ENCODE measurements around the gene EGLN1.

DNA sequence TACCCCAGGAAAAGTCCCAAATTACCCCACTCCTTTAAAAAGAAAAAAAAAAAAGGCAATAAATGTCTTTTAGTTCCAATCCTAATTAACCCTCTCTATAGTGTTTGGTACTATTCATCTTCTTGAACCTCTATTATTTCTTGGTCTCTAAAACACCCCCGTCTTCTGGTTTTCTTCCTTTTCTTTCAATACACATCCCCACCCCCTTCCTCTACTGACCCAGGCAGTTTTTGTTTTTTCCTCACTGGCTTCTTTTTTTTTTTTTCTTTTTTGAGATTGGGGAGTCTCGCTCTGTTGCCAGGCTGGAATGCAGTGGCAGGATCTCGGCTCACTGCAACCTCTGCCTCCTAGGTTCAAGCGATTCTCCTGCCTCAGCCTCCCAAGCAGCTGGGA lies 26.1 kb downstream of the EGLN1 start:
- TF ChIP-seq, protein P1, sequence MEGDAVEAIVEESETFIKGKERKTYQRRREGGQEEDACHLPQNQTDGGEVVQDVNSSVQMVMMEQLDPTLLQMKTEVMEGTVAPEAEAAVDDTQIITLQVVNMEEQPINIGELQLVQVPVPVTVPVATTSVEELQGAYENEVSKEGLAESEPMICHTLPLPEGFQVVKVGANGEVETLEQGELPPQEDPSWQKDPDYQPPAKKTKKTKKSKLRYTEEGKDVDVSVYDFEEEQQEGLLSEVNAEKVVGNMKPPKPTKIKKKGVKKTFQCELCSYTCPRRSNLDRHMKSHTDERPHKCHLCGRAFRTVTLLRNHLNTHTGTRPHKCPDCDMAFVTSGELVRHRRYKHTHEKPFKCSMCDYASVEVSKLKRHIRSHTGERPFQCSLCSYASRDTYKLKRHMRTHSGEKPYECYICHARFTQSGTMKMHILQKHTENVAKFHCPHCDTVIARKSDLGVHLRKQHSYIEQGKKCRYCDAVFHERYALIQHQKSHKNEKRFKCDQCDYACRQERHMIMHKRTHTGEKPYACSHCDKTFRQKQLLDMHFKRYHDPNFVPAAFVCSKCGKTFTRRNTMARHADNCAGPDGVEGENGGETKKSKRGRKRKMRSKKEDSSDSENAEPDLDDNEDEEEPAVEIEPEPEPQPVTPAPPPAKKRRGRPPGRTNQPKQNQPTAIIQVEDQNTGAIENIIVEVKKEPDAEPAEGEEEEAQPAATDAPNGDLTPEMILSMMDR (IDR thresholded peaks at IDR 0.05): no peak
- TF ChIP-seq POLR2AphosphoS5 (IDR thresholded peaks at IDR 0.05; ENCODE audit: low read depth, low read length) (no peak), SIN3A (IDR thresholded peaks at IDR 0.05; ENCODE audit: borderline replicate concordance, insufficient read depth, low read depth, low read length) (no peak), TCF7L2 (IDR thresholded peaks at IDR 0.05; ENCODE audit: low read depth, low read length) (no peak)
- TF ChIP-seq, protein P2, sequence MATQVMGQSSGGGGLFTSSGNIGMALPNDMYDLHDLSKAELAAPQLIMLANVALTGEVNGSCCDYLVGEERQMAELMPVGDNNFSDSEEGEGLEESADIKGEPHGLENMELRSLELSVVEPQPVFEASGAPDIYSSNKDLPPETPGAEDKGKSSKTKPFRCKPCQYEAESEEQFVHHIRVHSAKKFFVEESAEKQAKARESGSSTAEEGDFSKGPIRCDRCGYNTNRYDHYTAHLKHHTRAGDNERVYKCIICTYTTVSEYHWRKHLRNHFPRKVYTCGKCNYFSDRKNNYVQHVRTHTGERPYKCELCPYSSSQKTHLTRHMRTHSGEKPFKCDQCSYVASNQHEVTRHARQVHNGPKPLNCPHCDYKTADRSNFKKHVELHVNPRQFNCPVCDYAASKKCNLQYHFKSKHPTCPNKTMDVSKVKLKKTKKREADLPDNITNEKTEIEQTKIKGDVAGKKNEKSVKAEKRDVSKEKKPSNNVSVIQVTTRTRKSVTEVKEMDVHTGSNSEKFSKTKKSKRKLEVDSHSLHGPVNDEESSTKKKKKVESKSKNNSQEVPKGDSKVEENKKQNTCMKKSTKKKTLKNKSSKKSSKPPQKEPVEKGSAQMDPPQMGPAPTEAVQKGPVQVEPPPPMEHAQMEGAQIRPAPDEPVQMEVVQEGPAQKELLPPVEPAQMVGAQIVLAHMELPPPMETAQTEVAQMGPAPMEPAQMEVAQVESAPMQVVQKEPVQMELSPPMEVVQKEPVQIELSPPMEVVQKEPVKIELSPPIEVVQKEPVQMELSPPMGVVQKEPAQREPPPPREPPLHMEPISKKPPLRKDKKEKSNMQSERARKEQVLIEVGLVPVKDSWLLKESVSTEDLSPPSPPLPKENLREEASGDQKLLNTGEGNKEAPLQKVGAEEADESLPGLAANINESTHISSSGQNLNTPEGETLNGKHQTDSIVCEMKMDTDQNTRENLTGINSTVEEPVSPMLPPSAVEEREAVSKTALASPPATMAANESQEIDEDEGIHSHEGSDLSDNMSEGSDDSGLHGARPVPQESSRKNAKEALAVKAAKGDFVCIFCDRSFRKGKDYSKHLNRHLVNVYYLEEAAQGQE (IDR thresholded peaks at IDR 0.05; ENCODE audit: insufficient read depth in 1 of 2, low read depth in 2 of 2, low read length in 1 of 2): no peak
